Uterus (tissue), 4 donors: ENCODE measurements around the gene SSH2. TPM values are rescaled to one million over a fixed set of nuclear protein-coding genes. Genes with fewer than 3 reads are reported as not detected.

Experiments
- DNase-seq, 2 donors: peaks; one replicate each; pipeline ENCODE4 v3.0.0-alpha.2; 2019 to 2020
- H3K27ac ChIP-seq, 2 donors: fragments of 200-600 bp; sonication (generic); 1 replicate in 1 of 2; 2 replicates in 1 of 2; pipeline ENCODE4 v1.5.1; 2016 to 2018
- H3K27me3 ChIP-seq, 2 donors: fragments of 200-600 bp; sonication (generic); one replicate each; pipeline ENCODE4 v1.5.1; 2018 to 2019; ENCODE audit warnings: control low read depth in 1 of 2
- H3K36me3 ChIP-seq, 2 donors: fragments of 200-600 bp; sonication (generic); one replicate each; pipeline ENCODE4 v1.5.1; 2019; ENCODE audit warnings: control low read depth in 1 of 2
- H3K4me1 ChIP-seq, 2 donors: fragments of 200-600 bp; sonication (generic); one replicate each; pipeline ENCODE4 v1.5.1; 2018 to 2019; ENCODE audit warnings: control low read depth in 1 of 2
- H3K4me3 ChIP-seq, 2 donors: fragments of 200-600 bp; sonication (generic); 1 replicate in 1 of 2; 2 replicates in 1 of 2; pipeline ENCODE4 v1.5.1; 2018 to 2019; ENCODE audit warnings: mild to moderate bottlenecking in 1 of 2
- H3K9me3 ChIP-seq, 2 donors: fragments of 200-600 bp; sonication (generic); one replicate each; pipeline ENCODE4 v1.5.1; 2019; ENCODE audit warnings: control low read depth in 1 of 2
- POLR2A ChIP-seq, 2 donors: fragments of 450-650 bp; IDR thresholded peaks; one replicate each; pipeline ENCODE4 v1.6.1; 2016; ENCODE audit warnings: antibody characterized with exemption in 2 of 2, mild to moderate bottlenecking in 1 of 2, moderate library complexity in 1 of 2
- intact Hi-C: fragments of 100-400 bp; cut with DNase I; formaldehyde crosslinking; loops from one replicate; pipeline ENCODE4 v1.15.1; 2023; ENCODE audit warnings: low total_unique reads
- total RNA-seq, 4 donors: library from RNA; depleted of rRNA in 3 of 4; stranded (reverse); fragments of >200 nt in 3 of 4; gene quantifications; one replicate each; pipeline versions ENCODE4 v1.1.0 to v1.2.4, GENCODE V29; 2014 to 2023
- TF ChIP-seq, protein P1 (sequence below), 4 experiments: fragments of 200-600 bp in 2 of 4; fragments of 450-650 bp in 2 of 4; sonication (generic) in 2 of 4; IDR thresholded peaks; one replicate each; pipeline ENCODE4 v1.5.1; 2016 to 2019; ENCODE audit warnings: antibody characterized with exemption in 4 of 4, mild to moderate bottlenecking in 2 of 4, moderate library complexity in 1 of 4
- donor health status: DM: yes; HTN: yes; CAD: no.

The SSH2 gene
- total RNA-seq, 4 donors from 2014 or later: 6.9 to 36.9 (median 11.5) TPM

DNA sequence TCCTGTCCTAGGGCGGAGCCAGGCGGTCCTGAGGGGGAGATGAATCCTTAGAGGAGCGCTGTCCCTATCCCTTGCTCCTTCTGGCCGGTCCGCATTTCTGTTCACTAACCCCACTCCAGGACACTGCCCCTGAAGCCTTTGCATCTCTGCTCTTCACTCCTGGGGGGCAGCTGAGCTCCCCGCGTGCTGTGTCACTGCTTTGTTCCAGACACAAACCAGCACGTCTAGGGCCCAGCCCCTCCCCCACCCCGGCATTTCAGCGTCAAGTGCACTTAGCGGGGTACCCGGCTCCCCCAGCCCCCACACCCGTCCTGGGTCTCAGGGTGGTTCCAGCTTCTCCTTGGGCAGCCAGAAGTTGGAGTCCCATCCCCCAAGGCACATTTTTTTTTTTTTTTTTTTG is 316.2 kb downstream of the SSH2 start:
- intact Hi-C loops: no loop called here
- DNase-seq: no peak
- Histone ChIP-seq H3K4me1 (peaks cover 0 to 26% of the 10 kb centered on the region in 2 donors), H3K4me3 (no peak overlapping the region), H3K27me3 (peaks cover 0 to 11% of the 10 kb centered on the region in 2 donors), H3K9me3 (no peaks in the 10 kb centered on the region), H3K27ac (no peak overlapping the region), H3K36me3 (no peaks in the 10 kb centered on the region)
- no peak for TF ChIP-seq POLR2A (IDR thresholded peaks at IDR 0.05)
- TF ChIP-seq, protein P1, sequence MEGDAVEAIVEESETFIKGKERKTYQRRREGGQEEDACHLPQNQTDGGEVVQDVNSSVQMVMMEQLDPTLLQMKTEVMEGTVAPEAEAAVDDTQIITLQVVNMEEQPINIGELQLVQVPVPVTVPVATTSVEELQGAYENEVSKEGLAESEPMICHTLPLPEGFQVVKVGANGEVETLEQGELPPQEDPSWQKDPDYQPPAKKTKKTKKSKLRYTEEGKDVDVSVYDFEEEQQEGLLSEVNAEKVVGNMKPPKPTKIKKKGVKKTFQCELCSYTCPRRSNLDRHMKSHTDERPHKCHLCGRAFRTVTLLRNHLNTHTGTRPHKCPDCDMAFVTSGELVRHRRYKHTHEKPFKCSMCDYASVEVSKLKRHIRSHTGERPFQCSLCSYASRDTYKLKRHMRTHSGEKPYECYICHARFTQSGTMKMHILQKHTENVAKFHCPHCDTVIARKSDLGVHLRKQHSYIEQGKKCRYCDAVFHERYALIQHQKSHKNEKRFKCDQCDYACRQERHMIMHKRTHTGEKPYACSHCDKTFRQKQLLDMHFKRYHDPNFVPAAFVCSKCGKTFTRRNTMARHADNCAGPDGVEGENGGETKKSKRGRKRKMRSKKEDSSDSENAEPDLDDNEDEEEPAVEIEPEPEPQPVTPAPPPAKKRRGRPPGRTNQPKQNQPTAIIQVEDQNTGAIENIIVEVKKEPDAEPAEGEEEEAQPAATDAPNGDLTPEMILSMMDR (IDR thresholded peaks at IDR 0.05): no peak

DNA sequence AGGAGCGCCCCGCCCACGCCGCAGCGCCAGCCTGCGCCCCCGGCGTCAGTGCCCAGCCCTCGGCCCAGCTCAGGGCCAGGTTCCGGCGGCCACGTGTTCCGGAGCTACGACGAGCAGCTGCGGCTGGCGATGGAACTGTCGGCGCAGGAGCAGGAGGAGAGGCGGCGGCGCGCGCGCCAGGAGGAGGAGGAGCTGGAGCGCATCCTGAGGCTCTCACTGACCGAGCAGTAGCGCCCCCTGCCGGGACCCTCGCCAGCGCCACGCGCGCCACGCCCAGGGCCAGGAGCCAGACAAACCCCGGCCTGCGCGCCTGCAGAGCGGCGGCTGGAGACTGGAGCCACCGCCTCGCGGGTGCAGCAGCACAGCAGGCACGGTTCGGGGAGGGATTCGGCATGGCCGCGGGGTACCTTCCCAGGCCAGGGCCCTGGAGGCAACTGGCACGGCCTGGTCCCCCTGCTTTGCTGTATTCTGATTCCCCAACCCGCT is 316.6 kb downstream of the SSH2 start:
- no peak for TF ChIP-seq POLR2A (IDR thresholded peaks at IDR 0.05)
- TF ChIP-seq, protein P1 (IDR thresholded peaks at IDR 0.05): peak; percentile 69 to 87 (median 80)
- Histone ChIP-seq H3K4me3 (no peak overlapping the region), H3K4me1 (peaks cover 0 to 26% of the 10 kb centered on the region in 2 donors), H3K27me3 (peaks cover 0 to 11% of the 10 kb centered on the region in 2 donors), H3K9me3 (no peaks in the 10 kb centered on the region), H3K27ac (no peak overlapping the region), H3K36me3 (no peaks in the 10 kb centered on the region)
- intact Hi-C loops: no loop called here
- DNase-seq: peak; percentile 90 to 93

DNA sequence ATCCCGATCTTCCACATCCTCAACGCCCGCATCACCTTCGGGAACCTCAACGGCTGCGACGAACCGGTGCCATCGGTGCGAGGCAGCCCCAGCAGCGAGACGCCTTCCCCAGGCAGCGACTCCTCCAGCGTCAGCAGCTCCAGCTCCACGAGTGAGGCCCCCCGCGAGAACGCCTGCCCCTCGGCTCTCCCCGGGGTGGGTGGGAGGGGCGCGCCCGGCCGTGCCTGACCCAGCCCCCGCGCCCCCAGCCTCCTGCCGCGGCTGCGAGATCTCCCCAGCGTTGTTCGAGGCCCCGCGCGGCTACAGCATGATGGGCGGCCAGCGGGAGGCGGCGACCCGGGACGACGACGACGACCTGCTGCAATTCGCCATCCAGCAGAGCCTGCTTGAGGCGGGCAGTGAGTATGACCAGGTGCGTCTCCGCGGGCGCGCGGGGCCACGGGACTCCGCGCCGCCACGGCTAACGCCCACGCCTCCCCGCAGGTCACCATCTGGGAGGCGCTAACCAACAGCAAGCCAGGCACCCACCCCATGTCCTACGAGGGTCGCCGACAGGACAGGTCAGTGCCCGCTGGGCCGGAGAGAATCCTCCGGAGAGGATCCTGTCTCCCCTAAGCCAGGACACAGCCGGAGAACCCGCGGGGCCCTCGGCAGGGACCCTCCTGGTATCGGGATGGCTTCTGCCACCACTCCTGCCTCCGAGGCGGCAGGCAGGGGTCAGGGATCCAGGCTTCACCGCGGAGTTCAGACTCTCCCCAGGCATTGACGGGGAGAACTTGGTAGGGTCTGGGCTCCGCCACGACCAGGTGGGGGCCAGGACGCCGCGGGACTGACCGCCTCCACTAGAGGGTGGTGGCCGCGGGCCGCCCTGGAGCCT is 317.4 kb downstream of the SSH2 start:
- Histone ChIP-seq H3K4me3 (no peak overlapping the region), H3K27ac (no peak overlapping the region)

DNA sequence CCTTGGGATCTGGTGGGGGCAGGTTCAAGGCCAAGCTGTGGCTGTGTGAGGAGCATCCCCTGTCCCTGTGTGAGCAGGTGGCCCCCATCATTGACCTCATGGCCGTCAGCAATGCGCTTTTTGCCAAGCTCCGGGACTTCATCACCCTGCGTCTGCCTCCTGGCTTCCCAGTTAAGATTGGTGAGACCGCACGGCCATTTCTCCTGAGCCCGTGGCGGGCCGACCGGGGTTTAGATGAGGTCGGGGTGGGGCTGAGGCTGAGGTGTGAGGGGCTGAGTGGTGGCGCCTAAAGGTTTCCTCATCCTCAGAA is 318.0 kb downstream of the SSH2 start:
- Histone ChIP-seq H3K27ac (no peak overlapping the region), H3K4me1 (peaks cover 0 to 18% of the 10 kb centered on the region in 2 donors), H3K9me3 (no peaks in the 10 kb centered on the region), H3K36me3 (no peaks in the 10 kb centered on the region), H3K4me3 (no peak overlapping the region), H3K27me3 (peaks cover 0 to 2% of the 10 kb centered on the region in 2 donors)
- TF ChIP-seq POLR2A (IDR thresholded peaks at IDR 0.05): no peak
- TF ChIP-seq, protein P1 (IDR thresholded peaks at IDR 0.05): no peak
- no peak for DNase-seq
- intact Hi-C loops: no loop called here

More for the DNA sequence above, 317.4 kb downstream of the SSH2 start:
- no peak for TF ChIP-seq POLR2A (IDR thresholded peaks at IDR 0.05)
- TF ChIP-seq, protein P1 (IDR thresholded peaks at IDR 0.05): no peak
- no peaks in the 10 kb centered on the region for H3K36me3 ChIP-seq
- intact Hi-C loops: no loop called here
- no peak for DNase-seq
- peaks cover 0 to 24% of the 10 kb centered on the region in 2 donors for H3K4me1 ChIP-seq
- peaks cover 0 to 6% of the 10 kb centered on the region in 2 donors for H3K27me3 ChIP-seq
- no peaks in the 10 kb centered on the region for H3K9me3 ChIP-seq

DNA sequence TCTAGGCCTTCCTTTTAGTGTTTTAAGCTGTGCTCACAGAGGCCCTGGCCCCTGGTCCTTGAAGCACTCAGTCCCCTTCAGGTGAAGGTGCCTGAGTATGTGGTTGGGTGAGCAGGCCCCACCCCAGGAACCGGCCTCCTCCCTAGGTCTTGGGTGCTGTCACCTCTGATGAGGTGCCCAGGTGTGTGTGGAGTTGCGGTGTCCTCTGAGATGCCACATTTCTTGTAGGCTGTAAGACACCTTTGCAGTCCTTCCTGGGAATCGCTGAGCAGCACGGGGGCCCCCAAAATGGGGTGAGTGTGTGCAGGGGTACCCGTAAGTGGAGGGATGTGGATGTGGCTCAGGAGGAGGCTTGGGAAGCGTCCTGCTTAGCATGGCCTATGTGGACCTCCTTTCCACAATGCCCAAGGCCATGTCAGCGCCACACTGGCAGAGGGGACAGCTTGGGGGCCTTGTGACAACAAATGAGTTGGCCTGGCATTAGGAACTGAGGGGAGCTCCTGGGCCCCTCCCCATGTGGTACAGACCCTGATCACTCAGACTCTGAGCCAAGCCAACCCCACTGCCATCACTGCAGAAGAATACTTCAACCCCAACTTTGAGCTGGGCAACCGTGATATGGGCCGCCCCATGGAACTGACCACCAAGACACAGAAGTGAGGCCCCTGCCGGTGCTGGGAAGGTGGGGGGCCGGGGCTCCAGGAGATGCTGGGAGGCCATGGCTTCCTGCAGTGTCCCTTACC is 318.5 kb downstream of the SSH2 start:
- Histone ChIP-seq H3K27me3 (no peaks in the 10 kb centered on the region), H3K27ac (no peak overlapping the region), H3K4me3 (no peak overlapping the region), H3K36me3 (no peaks in the 10 kb centered on the region), H3K4me1 (peaks cover 0 to 13% of the 10 kb centered on the region in 2 donors), H3K9me3 (no peaks in the 10 kb centered on the region)
- DNase-seq: no peak
- TF ChIP-seq, protein P1 (IDR thresholded peaks at IDR 0.05): no peak
- TF ChIP-seq POLR2A (IDR thresholded peaks at IDR 0.05): no peak
- intact Hi-C loops: no loop called here
